K562 (cell line): Measurements from ENCODE around the gene EXOSC2. TPM values are rescaled to one million over a fixed set of nuclear protein-coding genes. Genes with fewer than 3 reads are reported as not detected.

Source experiments
- FOSL1 ChIP-seq: fragments of 200-800 bp; sonication (Bioruptor generic); conservative IDR thresholded peaks from 2 replicates; pipeline ENCODE4 v1.6.1; 2016; ENCODE audit warnings: missing genetic modification characterization, missing compliant biosample characterization
- KDM1A ChIP-seq, 2 experiments: fragments of 450-650 bp; IDR thresholded peaks; 2 replicates each; pipeline ENCODE4 v1.6.1; 2016; ENCODE audit warnings: mild to moderate bottlenecking in 2 of 2
- KLF10 ChIP-seq: fragments of 250-450 bp; sonication (Bioruptor Pico); IDR thresholded peaks from 2 replicates; pipeline ENCODE4 v1.6.1; 2021; ENCODE audit warnings: matching md5 sums
- PRPF4 ChIP-seq: fragments of 200-400 bp; formaldehyde crosslinking; IDR thresholded peaks from one replicate; pipeline ENCODE4 v1.6.1; 2017; ENCODE audit warnings: low read length, low read depth, mild to moderate bottlenecking; ENCODE audit not compliant: insufficient read depth, poor library complexity, severe bottlenecking
- ZNF224 ChIP-seq: sonication (generic); formaldehyde crosslinking; IDR thresholded peaks from 2 replicates; pipeline ENCODE4 v1.8.0; 2022; ENCODE audit warnings: mild to moderate bottlenecking, missing genetic modification reagents
- polyA plus RNA-seq, 8 experiments: library from polyadenylated mRNA; depleted of rRNA in 4 of 8; stranded (reverse) in 5 of 8; unstranded in 3 of 8; fragments of >200 nt; fragmentation: Nextera tagmentation in 2 of 8; fragmentation: Illumina TruSeq in 1 of 8; extraction: Ambion mirVana in 2 of 8; extraction: Trizol in 1 of 8; gene quantifications; 2 replicates each; pipeline versions ENCODE4 v1.2.1 to v1.2.3, GENCODE V29; 2011 to 2014; ENCODE audit warnings: inconsistent platforms in 1 of 8, missing spikeins in 1 of 8
- total RNA-seq, 7 experiments: library from RNA; depleted of rRNA in 6 of 7; stranded (reverse); fragments of >200 nt in 6 of 7; fragmentation: Illumina TruSeq in 2 of 7; extraction: Trizol in 2 of 7; gene quantifications; 2 replicates each; pipeline versions ENCODE4 v1.2.1 to v1.2.3, GENCODE V29; 2011 to 2021; ENCODE audit warnings: low replicate concordance in 1 of 7
- TF ChIP-seq, protein P1 (sequence below): fragments of 450-650 bp; IDR thresholded peaks from 2 replicates; pipeline ENCODE4 v1.6.1; 2016; ENCODE audit warnings: mild to moderate bottlenecking, moderate library complexity

The EXOSC2 gene
- total and polyA plus RNA-seq, 9 of the 15 experiments (the other 6 are each of a cell fraction or from before 2014, with no cell fraction given): 46.0 to 101 (median 77.6) TPM

DNA sequence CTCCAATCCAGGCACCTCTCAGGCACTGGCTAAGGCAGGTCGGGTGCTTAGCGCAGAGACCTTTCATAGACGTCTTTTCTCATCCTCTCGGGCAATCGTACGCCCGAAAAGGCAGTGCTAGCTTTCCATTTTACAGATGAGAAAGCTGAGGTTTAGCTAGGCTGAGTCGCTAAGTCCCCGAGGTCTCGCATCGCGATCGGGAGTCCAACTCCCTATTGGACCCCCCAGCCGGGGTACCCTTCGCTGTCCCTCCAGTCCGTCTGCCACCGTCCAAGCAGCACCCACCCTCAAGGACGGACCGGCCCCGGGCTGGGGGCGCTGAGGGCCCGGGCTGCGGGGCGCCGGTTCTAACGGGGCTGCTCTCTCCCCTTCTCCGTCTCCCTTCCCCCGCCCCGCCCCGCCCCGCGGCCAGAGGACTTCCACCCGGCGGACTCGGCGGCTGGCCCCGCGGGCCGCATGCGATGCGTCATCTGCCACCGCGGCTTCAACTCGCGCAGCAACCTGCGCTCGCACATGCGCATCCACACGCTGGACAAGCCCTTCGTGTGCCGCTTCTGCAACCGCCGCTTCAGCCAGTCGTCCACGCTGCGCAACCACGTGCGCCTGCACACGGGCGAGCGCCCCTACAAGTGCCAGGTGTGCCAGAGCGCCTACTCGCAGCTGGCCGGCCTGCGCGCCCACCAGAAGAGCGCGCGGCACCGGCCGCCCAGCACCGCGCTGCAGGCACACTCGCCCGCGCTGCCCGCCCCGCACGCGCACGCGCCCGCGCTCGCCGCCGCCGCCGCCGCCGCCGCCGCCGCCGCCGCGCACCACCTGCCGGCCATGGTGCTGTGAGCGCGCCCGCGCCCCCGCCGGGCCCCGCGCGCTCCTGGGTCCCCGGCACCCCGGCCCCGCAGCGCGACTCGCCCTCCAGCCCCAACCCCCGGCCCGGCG, 12.5 kb upstream of the EXOSC2 start (continued):
- TF ChIP-seq, protein P1, sequence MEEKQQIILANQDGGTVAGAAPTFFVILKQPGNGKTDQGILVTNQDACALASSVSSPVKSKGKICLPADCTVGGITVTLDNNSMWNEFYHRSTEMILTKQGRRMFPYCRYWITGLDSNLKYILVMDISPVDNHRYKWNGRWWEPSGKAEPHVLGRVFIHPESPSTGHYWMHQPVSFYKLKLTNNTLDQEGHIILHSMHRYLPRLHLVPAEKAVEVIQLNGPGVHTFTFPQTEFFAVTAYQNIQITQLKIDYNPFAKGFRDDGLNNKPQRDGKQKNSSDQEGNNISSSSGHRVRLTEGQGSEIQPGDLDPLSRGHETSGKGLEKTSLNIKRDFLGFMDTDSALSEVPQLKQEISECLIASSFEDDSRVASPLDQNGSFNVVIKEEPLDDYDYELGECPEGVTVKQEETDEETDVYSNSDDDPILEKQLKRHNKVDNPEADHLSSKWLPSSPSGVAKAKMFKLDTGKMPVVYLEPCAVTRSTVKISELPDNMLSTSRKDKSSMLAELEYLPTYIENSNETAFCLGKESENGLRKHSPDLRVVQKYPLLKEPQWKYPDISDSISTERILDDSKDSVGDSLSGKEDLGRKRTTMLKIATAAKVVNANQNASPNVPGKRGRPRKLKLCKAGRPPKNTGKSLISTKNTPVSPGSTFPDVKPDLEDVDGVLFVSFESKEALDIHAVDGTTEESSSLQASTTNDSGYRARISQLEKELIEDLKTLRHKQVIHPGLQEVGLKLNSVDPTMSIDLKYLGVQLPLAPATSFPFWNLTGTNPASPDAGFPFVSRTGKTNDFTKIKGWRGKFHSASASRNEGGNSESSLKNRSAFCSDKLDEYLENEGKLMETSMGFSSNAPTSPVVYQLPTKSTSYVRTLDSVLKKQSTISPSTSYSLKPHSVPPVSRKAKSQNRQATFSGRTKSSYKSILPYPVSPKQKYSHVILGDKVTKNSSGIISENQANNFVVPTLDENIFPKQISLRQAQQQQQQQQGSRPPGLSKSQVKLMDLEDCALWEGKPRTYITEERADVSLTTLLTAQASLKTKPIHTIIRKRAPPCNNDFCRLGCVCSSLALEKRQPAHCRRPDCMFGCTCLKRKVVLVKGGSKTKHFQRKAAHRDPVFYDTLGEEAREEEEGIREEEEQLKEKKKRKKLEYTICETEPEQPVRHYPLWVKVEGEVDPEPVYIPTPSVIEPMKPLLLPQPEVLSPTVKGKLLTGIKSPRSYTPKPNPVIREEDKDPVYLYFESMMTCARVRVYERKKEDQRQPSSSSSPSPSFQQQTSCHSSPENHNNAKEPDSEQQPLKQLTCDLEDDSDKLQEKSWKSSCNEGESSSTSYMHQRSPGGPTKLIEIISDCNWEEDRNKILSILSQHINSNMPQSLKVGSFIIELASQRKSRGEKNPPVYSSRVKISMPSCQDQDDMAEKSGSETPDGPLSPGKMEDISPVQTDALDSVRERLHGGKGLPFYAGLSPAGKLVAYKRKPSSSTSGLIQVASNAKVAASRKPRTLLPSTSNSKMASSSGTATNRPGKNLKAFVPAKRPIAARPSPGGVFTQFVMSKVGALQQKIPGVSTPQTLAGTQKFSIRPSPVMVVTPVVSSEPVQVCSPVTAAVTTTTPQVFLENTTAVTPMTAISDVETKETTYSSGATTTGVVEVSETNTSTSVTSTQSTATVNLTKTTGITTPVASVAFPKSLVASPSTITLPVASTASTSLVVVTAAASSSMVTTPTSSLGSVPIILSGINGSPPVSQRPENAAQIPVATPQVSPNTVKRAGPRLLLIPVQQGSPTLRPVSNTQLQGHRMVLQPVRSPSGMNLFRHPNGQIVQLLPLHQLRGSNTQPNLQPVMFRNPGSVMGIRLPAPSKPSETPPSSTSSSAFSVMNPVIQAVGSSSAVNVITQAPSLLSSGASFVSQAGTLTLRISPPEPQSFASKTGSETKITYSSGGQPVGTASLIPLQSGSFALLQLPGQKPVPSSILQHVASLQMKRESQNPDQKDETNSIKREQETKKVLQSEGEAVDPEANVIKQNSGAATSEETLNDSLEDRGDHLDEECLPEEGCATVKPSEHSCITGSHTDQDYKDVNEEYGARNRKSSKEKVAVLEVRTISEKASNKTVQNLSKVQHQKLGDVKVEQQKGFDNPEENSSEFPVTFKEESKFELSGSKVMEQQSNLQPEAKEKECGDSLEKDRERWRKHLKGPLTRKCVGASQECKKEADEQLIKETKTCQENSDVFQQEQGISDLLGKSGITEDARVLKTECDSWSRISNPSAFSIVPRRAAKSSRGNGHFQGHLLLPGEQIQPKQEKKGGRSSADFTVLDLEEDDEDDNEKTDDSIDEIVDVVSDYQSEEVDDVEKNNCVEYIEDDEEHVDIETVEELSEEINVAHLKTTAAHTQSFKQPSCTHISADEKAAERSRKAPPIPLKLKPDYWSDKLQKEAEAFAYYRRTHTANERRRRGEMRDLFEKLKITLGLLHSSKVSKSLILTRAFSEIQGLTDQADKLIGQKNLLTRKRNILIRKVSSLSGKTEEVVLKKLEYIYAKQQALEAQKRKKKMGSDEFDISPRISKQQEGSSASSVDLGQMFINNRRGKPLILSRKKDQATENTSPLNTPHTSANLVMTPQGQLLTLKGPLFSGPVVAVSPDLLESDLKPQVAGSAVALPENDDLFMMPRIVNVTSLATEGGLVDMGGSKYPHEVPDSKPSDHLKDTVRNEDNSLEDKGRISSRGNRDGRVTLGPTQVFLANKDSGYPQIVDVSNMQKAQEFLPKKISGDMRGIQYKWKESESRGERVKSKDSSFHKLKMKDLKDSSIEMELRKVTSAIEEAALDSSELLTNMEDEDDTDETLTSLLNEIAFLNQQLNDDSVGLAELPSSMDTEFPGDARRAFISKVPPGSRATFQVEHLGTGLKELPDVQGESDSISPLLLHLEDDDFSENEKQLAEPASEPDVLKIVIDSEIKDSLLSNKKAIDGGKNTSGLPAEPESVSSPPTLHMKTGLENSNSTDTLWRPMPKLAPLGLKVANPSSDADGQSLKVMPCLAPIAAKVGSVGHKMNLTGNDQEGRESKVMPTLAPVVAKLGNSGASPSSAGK: peak; percentile 93
- TF ChIP-seq KLF10 (CRISPR knock-in tag) (no peak), KDM1A (IDR thresholded peaks at IDR 0.05) (peak; percentile 67), ZNF224 (CRISPR knock-in tag) (peak; percentile 94), FOSL1 (tag) (peak; percentile 74), PRPF4 (no peak)
